Stimulated activated CD4-positive, alpha-beta T cell treated with anti-CD3 and anti-CD28 coated beads, Interleukin-1b, Interleukin-23, amount 100 ng/mL, for 24 hours (primary cell): Measurements from ENCODE around the gene LURAP1L.

Experiments used
- DNase-seq, 4 experiments: peaks; one replicate each; pipeline ENCODE4 v3.0.0-alpha.2; 2020; ENCODE audit warnings: low read depth in 4 of 4, low spot score in 1 of 4

Gene LURAP1L

DNA sequence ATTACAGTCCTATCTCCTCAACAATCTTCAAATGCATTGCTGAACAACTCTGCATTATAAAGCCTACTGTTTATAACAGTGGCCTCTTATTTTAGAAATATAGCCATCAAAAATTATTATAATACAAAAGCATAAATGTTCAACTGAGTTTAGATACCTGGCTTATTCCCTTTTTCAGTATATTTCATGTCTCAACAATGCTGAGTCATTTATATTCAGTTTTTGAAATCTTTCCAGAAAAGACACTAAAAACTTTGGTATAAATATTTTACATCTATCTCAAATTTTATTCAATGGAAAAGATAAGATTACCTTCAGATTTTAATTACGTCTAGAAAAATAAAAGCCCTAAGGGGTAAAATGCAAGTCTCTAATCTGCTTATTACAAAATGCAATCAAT lies 37.9 kb downstream of the LURAP1L start:
- no peak for DNase-seq

DNA sequence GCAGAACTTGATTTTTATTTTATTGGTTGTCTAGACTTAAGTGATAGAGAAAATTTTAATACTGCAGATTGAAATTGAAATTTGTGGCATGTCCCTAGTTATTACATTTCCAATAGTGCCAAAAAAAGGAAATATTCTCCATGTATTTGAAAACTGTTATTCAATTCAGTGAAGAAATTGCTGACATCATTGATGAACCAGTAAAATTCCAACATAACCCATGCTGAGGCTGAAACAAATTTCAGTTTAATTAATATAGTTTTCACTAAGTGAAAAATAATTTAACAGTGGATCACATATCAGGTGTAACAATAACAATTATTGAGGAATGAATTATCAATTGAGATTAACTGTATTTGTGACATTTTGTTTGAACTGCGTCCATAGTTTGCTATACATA lies 38.7 kb downstream of the LURAP1L start:
- no peak for DNase-seq

DNA sequence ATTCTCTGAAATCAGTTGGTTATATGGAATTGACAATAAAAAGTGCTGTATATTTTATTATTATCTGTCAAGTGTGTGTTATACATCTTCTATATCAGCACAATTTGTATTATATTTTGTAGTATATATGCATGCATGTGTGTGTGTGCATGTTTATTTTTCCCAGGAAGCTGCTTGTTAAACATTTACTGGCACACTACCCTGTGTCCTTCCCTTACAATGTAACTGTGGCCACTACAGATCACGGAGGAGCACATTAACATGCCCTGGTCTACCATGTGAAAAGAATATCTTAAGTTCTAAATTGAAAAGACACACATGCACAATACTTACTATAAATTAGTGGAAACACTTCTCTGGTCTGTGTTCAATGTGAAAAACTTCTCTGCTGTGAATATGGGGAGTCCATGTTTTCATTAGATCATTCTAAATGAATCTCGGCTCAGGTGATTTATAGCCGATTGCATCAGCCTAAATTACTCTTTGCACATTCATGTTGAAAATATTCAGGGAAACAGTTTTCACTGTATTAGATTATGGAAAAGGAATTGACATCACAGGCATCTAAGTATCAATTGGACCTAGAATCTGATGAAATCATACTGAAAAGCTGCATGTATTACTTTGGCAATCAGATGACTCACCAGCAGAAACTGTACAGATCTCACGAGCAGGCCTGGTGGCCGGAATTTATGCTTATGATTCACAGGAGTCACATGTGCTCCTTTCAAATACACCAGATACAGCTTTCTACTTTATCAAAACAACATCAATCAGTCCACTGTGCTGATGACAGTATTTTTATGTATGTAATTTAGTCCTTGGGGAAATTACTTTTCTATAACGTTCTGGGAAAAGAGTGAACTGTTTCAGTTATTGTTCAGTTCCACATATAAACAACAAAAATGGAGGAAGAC lies 39.4 kb downstream of the LURAP1L start:
- DNase-seq, result no peak

DNA sequence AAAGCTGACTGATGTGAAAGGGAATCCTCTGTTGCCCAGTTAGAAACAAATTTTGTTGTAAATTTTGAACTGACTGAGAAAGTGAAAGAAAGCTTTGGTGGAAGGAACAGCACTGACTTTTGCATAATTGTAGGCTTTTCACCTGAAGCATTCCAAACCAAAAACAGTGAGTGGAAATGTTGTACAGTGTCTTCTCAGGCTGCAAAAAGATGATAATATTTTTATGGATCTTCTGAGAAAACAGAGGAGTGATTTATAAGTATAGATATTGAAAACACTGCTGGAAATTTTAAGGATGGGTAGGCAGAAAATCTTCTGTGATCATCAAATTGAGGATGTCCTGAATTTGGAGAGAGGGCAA lies 40.0 kb downstream of the LURAP1L start:
- DNase-seq, result no peak

DNA sequence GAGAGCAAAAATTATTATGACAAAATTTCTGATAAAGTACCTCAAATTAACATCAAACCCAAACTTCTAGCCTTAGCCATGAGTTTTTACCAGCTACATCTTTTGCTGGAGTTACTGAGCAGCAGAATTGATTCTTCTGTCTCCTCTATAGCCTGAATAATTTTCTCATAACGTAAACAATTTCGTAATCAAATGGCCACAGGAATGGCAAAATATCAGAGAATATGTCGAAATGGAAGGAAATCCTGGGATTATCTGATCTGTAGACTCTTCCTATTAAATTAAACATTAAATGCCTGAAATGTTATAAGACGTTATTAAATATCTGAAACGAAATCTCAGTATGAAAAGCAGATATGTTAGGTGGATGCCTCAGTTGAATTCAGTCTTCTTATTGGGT lies 41.1 kb downstream of the LURAP1L start:
- DNase-seq, result no peak

DNA sequence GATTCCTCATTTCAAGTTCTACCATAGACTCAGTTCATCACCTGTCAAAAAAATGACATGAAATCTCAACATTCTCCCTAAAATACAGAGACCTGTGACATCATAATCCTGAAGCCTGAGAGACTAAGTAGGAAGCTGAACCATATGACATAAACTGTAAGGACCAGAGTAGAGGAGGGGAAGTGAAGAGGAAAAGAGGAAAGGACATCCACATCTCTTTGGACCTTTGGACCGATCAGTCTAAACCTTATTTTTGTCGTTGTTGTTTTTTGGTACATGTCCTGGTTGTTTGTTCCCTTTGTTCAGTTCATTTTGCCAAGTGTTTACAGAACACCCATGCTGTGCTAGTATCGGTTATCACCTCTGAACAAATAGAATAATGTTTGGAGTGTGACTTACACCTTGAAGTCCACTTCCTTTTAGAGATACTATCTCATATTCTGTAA lies 41.9 kb downstream of the LURAP1L start:
- no peak for DNase-seq

DNA sequence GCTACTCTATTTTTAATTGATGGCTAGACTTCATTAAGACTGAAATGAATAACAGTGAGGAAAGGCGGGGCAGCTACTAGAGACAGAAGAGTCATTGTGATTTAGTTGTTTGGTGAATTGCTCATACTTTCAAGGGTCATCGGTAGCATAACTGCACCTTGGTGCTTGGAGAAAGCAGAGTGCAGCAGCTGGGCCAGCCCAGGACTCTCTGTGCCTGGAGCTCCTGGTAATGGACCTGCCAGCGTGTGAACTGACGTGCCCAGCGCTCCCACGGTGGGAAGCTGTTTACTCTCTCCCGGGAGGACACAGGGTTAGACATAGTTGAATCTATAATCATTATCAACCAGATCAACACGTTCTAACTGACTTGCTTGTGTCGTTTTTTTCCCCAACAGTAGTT lies 42.9 kb downstream of the LURAP1L start:
- no peak for DNase-seq

DNA sequence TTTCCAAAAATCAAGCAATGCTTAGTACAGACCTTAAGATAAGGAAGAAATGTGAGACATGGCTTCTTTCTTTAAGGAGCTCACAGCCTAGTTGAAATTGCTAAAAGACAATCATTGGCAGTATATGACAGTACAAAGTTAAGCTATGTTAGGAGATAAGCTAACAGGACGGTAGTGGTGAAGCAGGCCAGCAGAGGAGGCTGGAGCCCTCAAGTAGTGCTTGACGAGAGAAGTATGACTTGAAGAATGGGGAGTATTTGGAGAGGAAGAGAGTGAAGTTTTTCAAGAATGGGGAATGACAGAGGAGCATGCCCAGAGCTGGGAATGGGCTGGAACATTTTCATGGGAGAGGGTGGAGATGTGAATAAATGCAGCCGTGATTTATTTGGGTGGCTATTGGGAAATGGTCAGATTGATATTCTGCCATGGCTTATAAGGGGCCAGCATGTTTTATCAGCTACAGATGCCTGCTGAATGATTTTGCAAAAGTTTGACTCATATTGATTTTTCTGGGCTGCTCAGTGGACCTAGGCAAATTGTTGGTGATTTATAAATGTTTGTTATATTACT lies 43.7 kb downstream of the LURAP1L start:
- no peak for DNase-seq

DNA sequence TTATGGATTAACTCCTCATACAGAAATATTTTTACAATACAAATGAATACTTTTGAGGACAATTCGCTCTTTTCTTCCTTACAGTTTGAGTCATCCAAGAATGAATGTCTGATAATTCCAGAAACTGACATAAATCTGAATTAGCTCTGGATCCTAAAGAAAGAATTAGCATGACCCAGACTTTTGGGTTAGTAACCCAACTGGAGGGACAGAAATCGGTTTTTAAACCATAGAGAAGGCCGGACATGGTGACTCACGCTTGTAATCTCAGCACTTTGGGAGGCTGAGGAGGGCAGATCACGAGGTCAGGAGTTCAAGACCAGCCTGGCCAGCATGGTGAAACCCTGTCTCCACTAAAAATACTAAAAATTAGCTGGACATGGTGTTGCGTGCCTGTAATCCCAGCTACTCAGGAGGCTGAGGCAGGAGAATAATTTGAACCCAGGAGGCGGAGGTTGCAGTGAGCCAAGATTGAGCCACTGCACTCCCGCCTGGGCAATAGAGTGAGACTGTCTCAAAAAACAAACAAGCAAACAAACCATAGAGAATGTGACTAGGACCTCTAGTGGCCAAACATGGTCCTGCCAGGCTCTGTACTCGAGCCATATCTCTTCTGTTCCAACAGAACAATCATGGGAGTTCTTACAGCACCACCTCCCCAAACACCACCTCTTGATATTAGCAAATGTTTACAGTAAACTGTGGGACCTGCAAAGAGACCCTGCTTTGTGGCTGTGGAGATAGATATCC lies 44.8 kb downstream of the LURAP1L start:
- DNase-seq, result no peak

DNA sequence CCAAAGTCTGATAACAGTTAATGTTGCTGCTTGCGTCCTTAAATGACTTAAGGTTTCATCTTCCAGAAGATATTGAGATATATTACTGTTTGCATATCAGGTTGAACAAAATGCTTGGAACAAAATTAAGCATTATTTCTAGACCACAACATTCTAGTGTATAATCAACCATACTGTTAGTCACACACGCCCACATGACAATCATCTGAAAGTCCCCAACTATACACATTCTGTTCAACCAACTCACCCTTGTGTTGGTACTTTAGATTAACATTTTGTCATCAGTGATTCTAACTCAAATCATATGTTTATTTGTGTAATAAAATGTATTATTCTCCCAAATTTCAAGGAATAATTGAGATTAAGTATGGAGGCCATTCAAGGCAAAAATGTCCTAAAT lies 47.3 kb downstream of the LURAP1L start:
- no peak for DNase-seq

DNA sequence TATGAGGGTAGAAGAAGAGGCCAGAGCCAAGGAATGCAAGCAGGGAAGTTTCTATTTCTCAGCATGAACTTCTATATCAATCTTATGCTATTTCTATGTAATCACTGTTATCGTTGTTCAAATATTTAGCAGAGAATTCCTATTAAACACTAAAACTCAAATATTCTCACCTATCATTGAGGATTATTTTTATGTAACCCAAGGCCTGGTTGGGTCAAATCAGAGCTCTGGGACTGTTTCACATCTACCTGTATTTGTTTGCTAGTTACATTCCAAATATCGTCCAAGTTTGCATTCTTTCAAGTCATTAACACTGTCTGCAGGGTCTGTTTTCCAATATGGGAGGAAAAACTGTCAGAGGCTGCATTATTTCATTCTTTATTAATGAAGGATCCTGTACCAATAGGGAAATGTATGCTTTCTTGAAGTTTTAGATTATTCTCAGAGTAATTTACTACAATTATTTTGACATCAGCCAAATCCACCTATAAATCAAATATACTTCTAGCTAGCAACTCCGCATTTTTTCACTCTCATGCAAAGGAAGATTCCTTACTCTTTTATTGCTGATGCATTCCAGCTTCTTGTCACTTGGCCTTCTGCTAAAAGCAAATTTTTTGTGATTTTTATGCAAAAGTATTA lies 52.2 kb downstream of the LURAP1L start:
- DNase-seq, result no peak

DNA sequence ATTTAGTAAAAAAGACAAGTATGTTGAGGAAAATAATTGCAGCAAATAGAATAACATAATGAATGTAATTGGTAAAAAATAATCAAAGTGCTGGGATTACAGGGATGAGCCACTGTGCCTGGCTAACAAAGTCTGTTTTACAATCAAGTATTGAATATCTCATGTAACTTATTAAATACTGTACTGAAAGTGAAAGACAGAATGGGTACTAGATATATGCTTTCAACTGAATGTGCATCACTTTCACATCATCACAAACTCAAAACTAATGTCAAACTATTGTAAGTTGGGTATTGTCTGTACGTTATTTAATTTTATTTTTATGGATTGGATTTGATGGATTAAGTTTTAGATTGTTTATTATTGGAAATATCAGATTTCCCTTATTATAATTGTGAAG lies 58.9 kb downstream of the LURAP1L start:
- DNase-seq, result no peak

DNA sequence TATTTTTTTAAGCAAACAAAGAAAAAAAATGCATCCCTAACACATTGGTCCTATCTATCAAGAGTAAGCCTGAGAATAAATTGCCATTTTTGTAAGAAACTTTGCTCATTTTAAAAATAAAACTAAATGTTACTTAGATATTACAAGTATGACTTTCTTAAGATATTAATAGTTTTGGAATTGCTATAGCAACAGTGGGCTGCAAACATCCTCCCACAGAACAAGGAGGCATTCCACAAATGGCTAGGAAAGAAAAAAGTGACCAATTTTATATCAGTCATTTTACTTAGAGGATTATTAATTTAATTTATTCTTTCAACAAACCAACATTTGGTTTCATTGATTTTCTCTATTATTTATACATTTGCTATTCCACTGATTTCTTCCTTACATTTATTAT lies 63.7 kb downstream of the LURAP1L start:
- no peak for DNase-seq

DNA sequence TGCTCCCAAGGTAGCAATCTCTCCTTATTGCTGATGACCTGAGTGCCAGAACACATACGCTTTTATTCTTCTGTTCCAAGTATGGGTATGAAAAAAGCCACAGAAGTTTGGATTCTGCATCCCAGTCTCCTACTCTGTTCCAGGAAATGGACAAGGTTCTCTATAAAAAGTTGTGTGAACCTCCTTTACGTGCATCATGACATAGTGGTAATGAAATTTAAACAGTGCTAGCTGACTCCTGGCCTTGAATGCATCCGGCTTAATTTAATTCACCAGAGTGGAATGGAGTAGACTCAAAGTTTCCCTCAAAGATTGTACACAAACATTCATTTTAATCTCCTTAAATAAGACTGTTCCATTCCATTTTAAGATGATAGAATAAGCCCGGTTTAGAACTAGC lies 68.9 kb downstream of the LURAP1L start:
- DNase-seq, result no peak

DNA sequence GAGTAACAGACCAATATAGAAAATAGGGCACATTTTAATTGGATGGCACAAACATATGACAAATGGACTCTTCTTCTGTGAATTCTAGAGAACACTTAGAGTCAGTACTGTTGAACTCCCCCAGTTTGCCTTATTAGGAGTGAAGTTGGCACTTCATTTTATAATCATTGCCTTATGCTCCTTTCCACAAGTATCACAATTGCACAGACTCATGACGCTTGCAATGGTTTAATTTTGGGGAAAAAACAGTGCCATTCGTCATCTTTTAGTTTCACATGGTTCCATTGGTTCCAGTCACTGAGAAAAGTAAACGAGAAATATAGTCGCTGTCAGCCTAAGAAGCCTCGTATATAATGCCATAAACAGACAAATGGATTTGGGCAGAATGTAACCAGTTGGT lies 71.2 kb downstream of the LURAP1L start:
- no peak for DNase-seq

DNA sequence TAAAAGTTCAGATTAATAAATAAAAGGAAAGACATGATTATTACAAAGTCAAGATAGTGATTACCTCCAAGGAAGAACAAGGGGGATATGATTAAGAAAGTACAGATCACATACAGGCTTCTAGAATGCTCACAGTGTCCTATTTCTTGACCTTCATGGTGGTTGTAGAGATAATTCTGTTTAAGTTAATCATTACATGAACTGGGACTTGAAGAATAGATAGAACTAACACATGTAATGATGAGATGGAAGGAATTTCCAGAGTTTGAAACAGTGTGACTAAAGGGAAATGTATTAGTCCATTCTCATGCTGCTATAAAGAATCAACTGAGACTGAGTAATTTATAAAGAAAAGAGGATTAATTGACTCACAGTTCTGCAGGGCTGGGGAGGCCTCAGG lies 72.7 kb downstream of the LURAP1L start:
- no peak for DNase-seq

DNA sequence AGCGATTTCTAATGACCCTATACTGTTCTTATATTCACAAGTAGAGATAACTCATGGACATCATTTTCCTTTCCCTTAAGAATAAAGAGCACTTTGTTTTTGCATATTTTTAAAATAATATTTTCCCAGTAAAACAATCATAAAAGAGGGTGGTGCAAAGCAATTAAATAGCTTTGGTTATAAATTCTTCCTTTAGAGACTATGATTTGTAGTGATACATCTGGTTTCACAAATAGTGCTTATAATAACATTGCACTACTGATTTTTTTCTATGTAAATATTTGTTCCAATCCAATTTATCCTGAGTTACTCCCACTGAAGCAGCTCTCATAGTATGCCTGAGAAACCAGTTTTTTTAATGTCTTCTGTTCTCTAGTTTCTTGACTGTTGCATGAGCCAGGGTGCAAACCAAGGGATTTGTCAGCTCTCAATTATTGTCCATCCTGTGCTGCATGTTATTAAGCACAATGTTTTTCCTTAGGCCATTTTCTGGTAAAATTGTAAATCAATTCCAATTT lies 74.7 kb downstream of the LURAP1L start:
- no peak for DNase-seq

DNA sequence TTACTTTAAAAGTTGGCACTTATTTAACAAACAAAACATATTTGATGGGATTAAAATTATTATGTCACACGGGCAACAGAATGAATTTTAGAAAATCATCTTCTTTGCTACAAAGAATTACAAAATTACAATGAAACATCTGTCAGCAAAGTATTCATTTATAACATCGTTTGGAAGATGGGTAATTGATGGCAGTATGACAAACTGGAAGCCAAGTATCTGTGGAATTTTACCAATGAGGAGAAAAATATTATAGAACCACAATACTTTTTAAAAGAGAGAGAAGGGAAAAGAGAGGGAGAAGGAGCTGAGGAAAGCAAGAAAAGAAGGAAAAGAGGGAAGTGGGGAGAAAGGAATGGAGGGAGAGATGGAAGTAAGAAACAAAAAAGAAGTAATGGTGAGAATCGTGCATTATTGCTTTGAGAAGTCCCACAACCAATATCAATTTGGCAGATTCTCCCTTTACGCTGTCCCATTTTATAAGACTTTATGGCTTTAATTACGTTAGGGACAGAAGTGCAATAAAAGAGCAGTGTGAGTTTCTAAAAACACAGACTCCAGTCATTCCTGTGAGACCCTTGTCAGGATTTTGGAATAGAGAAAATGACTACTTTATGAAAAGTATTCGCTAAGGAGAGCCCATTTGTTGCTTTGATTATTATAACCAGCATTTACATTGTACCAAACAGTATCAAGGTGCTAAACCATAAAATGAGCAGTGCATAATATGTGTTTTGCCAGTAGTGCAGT lies 76.7 kb downstream of the LURAP1L start:
- DNase-seq, result no peak

DNA sequence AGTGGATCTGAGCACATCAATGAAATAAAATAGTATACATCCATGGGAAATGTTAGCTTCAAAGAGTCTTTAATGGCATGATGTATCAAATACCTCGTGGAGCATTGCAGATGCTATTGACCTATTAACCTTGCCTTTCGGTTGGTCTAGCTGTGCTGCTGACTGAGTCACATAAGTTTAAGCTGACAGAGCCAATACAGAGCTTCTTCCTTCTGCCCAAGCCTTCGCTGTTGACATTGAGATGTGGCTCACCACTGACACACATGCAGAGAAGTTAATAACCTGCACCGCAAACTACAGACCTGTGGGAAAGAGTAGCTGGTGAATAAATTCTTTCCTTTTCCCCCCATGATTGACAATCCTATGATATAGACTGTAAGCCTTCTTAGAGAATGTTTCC lies 78.2 kb downstream of the LURAP1L start:
- no peak for DNase-seq

DNA sequence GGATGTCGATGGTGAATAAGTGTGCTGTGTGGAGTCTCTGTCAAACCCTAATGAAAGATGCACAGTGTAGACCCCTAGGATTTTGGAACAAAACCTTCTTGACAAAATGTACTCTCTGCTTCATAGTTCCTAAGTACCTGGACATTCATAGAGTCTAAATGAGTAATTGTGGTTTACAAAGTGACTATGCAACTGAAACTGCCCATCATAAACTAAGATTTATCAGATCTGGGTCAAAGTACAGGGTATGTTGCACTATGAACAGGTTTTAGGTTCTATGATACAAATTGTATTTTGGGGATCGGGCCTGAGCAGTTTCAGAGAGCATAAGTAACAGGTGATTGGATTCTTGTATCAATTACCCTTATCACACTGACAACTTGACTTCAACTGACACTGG lies 79.4 kb downstream of the LURAP1L start:
- DNase-seq, result no peak

DNA sequence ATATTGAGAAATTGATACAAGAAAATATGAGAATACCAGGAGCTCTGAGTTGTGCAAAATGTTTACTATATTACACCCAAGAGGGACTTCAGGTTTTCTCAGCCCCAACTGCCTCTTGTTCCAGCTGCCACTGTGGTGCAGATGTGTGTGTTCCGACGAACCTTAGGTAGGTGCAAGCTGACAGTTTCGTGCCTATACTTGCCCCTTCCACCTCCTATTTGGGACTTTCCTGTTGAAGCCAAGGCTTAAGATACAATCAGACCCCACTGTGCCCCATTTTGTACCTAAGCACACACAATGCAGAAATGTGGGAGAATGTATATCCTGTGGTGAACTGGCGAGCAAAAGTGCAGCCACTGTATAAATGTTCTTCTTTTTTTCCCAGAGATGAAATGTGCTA lies 80.2 kb downstream of the LURAP1L start:
- DNase-seq, result no peak
